ENCODE results near the gene GRIA1. TPM values are rescaled to one million over a fixed set of nuclear protein-coding genes. Genes with fewer than 3 reads are reported as not detected.

Gene GRIA1
- total and polyA plus RNA-seq, 8 donors = 0.04 to 0.22 (median 0.05) TPM; not detected in 3

DNA sequence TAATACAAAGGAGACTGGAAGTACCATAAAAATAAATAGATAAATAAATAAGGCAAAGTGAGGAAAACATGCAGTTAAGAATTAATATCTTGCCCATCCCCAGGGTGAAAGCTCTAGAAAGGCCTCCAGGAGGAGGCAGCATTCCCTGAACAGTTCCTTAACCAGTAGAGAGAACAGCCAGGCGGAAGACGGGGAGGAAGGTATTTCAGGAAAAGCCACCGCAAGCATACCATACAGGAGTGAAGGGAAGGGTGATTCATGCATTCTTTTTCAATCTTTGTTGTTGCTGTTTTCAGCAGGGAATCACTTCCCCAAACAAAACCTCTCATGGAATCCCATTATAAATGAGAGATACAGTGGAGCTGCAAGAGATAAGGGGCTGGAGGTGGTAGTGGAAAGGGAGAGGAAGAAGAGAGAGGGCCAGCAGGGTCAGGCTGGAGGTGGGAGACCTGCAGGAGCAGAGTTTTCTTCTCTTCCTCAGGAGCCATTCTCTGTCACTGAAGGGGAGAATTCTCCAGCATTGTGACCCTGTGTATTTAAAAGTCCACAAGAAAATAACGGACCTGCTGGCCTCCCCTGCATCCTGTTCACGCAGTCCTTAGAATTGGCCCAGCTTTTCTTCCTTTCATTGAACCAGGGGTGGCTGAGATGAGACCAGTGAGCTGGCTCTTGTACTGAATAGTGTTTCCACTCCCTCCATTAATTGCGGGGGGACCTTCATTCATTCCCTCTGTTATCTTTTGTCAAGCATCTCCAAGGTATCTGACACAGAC, 292.3 kb downstream of the GRIA1 start:
- Histone ChIP-seq H3K27ac (no peak overlapping the region), H3K36me3 (no peaks in the 10 kb centered on the region), H3K9me3 (no peaks in the 10 kb centered on the region), H3K4me3 (no peak overlapping the region), H3K27me3 (no peaks in the 10 kb centered on the region), H3K4me1 (no peaks in the 10 kb centered on the region)
- FAIRE-seq = no peak
- no peak for DNase-seq
- intact Hi-C loops (cut with DNase I) = no loop called here
- 40 to 48% methylated on average over 6 of the region's 6 CpGs for WGBS, 2 donors
- TF ChIP-seq, protein P1, sequence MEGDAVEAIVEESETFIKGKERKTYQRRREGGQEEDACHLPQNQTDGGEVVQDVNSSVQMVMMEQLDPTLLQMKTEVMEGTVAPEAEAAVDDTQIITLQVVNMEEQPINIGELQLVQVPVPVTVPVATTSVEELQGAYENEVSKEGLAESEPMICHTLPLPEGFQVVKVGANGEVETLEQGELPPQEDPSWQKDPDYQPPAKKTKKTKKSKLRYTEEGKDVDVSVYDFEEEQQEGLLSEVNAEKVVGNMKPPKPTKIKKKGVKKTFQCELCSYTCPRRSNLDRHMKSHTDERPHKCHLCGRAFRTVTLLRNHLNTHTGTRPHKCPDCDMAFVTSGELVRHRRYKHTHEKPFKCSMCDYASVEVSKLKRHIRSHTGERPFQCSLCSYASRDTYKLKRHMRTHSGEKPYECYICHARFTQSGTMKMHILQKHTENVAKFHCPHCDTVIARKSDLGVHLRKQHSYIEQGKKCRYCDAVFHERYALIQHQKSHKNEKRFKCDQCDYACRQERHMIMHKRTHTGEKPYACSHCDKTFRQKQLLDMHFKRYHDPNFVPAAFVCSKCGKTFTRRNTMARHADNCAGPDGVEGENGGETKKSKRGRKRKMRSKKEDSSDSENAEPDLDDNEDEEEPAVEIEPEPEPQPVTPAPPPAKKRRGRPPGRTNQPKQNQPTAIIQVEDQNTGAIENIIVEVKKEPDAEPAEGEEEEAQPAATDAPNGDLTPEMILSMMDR (IDR thresholded peaks at IDR 0.05) = no peak
- no peak for ATAC-seq

DNA sequence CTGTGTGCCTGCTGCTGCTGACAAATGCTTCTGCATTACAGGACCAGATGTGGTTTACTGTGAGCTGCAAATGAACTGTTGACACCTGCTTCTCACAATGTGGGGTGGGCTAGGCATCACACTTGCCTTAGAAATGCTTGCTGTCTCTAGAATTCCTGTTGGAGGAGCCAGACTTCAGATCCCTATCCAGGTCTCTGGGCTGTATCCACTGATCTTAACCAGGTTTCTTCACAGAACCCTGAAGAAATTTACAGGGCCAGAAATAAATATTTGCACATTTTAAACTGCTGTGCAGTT, 292.8 kb downstream of the GRIA1 start:
- no peaks in the 10 kb centered on the region for H3K9me3 ChIP-seq
- TF ChIP-seq, protein P1 (IDR thresholded peaks at IDR 0.05) = no peak
- no peaks in the 10 kb centered on the region for H3K36me3 ChIP-seq
- DNase-seq = no peak
- intact Hi-C loops (cut with DNase I) = no loop called here
- H3K4me1 ChIP-seq = no peaks in the 10 kb centered on the region
- no peaks in the 10 kb centered on the region for H3K27me3 ChIP-seq
- no peak for FAIRE-seq
- no peak overlapping the region for H3K27ac ChIP-seq
- no peak overlapping the region for H3K4me3 ChIP-seq
- ATAC-seq = no peak

DNA sequence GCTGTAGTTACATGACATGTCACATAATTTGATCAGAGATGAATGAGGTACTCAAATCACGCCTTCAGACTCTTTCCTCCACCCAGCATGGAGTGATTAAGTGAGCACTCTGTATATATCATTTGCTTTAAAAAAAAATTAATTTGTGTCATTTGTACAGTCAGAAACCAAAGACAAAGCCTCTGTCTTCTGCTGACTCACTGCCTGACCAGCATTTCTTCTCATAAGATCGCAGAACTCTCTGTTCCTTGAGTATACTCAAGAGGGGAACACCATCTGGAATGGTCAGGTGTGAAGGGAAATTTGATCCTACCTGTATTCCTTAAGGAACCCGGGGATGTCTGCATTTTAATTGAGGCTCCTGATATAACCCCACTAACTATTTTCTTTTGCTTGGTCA, 293.8 kb downstream of the GRIA1 start:
- Histone ChIP-seq H3K4me1 (no peaks in the 10 kb centered on the region), H3K9me3 (no peaks in the 10 kb centered on the region), H3K27me3 (no peaks in the 10 kb centered on the region), H3K4me3 (no peak overlapping the region), H3K36me3 (no peaks in the 10 kb centered on the region), H3K27ac (no peak overlapping the region)
- ATAC-seq (no peak), FAIRE-seq (no peak), DNase-seq (no peak)
- intact Hi-C loops (cut with DNase I) = no loop called here
- WGBS, 2 donors = 52 to 63% methylated on average over 3 of the region's 3 CpGs
- TF ChIP-seq, protein P1 (IDR thresholded peaks at IDR 0.05) = no peak

DNA sequence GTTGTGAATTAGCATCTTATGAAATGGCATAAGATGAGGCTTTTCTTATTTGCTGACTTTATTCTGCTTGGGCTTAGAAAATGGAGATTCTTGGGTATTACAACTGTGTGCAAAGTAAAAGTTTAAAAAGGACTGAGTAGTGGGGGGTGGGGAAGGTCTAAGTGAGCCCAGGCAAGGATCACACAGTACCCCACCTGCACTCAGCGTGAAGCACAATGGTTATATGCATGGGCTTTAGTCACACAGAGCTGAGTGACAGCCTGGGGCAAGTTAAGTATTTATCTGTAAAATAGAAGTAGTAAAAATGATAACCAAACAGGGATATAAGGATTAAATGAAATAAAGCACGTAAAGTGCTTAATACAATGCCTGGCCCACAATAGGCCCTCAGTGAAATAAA, 300.9 kb downstream of the GRIA1 start:
- FAIRE-seq (no peak), DNase-seq (no peak), ATAC-seq (no peak)
- intact Hi-C loops (cut with DNase I) = no loop called here
- TF ChIP-seq, protein P1 (IDR thresholded peaks at IDR 0.05) = no peak
- Histone ChIP-seq H3K4me1 (no peaks in the 10 kb centered on the region), H3K36me3 (no peaks in the 10 kb centered on the region), H3K4me3 (no peak overlapping the region), H3K27me3 (no peaks in the 10 kb centered on the region), H3K9me3 (no peaks in the 10 kb centered on the region), H3K27ac (no peak overlapping the region)
- 73 to 77% methylated on average over 2 of the region's 2 CpGs for WGBS, 2 donors

DNA sequence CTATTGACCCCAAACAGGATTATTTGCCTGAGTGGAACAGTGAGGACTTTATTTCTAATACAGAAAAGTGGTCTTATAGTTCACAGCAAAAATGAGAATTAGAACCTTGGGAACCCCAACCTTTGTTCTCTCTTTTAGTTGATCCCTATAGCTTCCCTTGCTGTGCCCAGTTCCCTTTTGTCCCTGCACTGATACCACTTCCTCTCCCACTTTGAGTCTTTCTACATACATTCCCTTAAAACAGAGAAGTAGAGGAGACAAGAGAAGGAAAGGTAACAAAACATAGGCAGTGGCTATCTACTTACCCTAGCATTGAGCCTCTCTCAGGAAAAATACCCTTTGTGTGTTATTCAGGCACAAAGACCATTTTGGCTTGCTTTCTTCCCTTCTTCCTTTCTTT, 301.8 kb downstream of the GRIA1 start:
- no peak overlapping the region for H3K27ac ChIP-seq
- ATAC-seq = peak in 1 of 4 donors; percentile 16
- H3K4me3 ChIP-seq = no peak overlapping the region
- no peaks in the 10 kb centered on the region for H3K27me3 ChIP-seq
- no peaks in the 10 kb centered on the region for H3K4me1 ChIP-seq
- intact Hi-C loops (cut with DNase I) = no loop called here
- no peak for DNase-seq
- no peaks in the 10 kb centered on the region for H3K9me3 ChIP-seq
- TF ChIP-seq, protein P1 (IDR thresholded peaks at IDR 0.05) = no peak
- FAIRE-seq = no peak
- no peaks in the 10 kb centered on the region for H3K36me3 ChIP-seq
